Karpas-422 (cell line): ENCODE data around the gene PILRA. TPM values are rescaled to one million over a fixed set of nuclear protein-coding genes. Genes with fewer than 3 reads are reported as not detected.

Experiments used
- DNase-seq: peaks from one replicate; pipeline ENCODE4 v3.0.0-alpha.2; 2015
- H2AFZ ChIP-seq: fragments of 200-600 bp; sonication (generic); 2 replicates; pipeline ENCODE4 v1.6.1; 2014; ENCODE audit warnings: antibody characterized with exemption, low read length, mixed read lengths
- H3K27ac ChIP-seq: fragments of 200-600 bp; sonication (generic); 2 replicates; pipeline ENCODE4 v1.5.1; 2014; ENCODE audit warnings: mild to moderate bottlenecking, low read length, moderate library complexity
- H3K27me3 ChIP-seq: fragments of 200-600 bp; sonication (generic); 2 replicates; pipeline ENCODE4 v1.6.1; 2014; ENCODE audit warnings: low read length, mixed read lengths
- H3K36me3 ChIP-seq: fragments of 200-600 bp; sonication (generic); 2 replicates; pipeline ENCODE4 v1.6.1; 2014; ENCODE audit warnings: low read length, mixed read lengths; ENCODE audit not compliant: insufficient read depth
- H3K4me1 ChIP-seq: fragments of 200-600 bp; sonication (generic); 2 replicates; pipeline ENCODE4 v1.6.1; 2014; ENCODE audit warnings: mild to moderate bottlenecking, low read length, mixed read lengths
- H3K4me2 ChIP-seq: fragments of 200-600 bp; sonication (generic); 2 replicates; pipeline ENCODE4 v1.6.1; 2014; ENCODE audit warnings: low read length, low read depth, mild to moderate bottlenecking; ENCODE audit not compliant: poor library complexity, severe bottlenecking
- H3K4me3 ChIP-seq: fragments of 200-600 bp; sonication (generic); 2 replicates; pipeline ENCODE4 v1.5.1; 2014; ENCODE audit warnings: mild to moderate bottlenecking, antibody characterized with exemption, low read length, mixed read lengths
- H3K79me2 ChIP-seq: fragments of 200-600 bp; sonication (generic); 2 replicates; pipeline ENCODE4 v1.6.1; 2014; ENCODE audit warnings: mild to moderate bottlenecking, low read length, mixed read lengths
- H3K9ac ChIP-seq: fragments of 200-600 bp; sonication (generic); 2 replicates; pipeline ENCODE4 v1.6.0; 2014; ENCODE audit warnings: low read length
- H3K9me2 ChIP-seq: fragments of 200-600 bp; sonication (generic), shearing (Covaris generic); replicated peaks from 2 replicates; pipeline ENCODE4 v1.6.0; 2014; ENCODE audit warnings: mild to moderate bottlenecking, low read length, moderate library complexity; ENCODE audit not compliant: insufficient read depth
- H3K9me3 ChIP-seq: fragments of 300-700, 200-600 bp; sonication (generic); 2 replicates; pipeline ENCODE4 v1.6.1; 2014; ENCODE audit warnings: low read length, mixed read lengths
- H4K20me1 ChIP-seq: fragments of 200-600 bp; sonication (generic); 2 replicates; pipeline ENCODE4 v1.6.1; 2014; ENCODE audit warnings: mild to moderate bottlenecking, antibody characterized with exemption, low read length, low read depth; ENCODE audit not compliant: insufficient read depth
- total RNA-seq: library from RNA; depleted of rRNA; stranded (reverse); fragments of >200 nt; shearing (Covaris generic); gene quantifications from 2 replicates; pipeline ENCODE4 v1.2.3, GENCODE V29; 2014; ENCODE audit warnings: low replicate concordance

PILRA gene
- total RNA-seq, 1 experiment from 2014 or later = 2.4 TPM

DNA sequence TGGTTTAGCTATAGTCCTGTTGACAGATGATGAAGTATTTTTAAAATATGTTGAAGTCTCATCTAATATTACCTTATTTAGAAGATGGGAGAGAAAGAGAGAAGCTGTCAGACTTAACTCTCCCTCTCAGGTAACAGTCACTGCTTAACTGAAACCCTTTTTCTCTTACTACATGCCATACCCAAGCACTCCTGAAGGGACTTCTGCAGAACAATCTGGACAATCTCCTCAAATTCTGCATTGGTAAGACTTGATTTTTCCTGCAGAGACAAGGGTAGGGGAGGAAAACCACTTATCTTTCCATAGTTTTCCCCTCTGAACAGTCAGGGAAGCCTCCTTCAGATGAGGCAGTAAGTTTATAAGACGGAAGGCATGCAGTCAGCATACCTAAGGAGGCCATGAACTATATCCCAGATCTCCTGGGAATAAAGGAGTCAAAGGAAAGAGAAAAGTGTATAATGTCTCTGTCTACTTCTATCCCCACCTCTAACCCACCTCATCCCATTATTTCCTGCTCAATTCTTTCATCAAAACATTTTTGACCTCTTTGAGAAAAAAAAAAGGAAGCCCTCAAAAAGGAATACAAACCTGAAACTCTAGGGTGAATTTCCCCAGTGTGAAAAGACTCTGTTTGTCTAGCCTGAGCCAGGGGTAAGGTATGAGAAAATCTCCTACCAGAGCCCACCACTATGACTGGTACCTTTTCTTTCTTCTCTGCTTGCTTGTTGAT, 45.8 kb downstream of the PILRA start:
- Histone ChIP-seq H3K9me3 (no peaks in the 10 kb centered on the region), H3K9me2 (no peaks in the 10 kb centered on the region), H3K27me3 (no peaks in the 10 kb centered on the region), H2AFZ (no peak overlapping the region), H3K9ac (no peak overlapping the region), H3K4me1 (no peaks in the 10 kb centered on the region; the same call in 1 of the 2 replicates), H3K4me2 (no peak overlapping the region), H3K79me2 (no peaks in the 10 kb centered on the region), H3K4me3 (no peak overlapping the region), H3K27ac (no peak overlapping the region), H4K20me1 (no peaks in the 10 kb centered on the region), H3K36me3 (no peaks in the 10 kb centered on the region)
- no peak for DNase-seq

DNA sequence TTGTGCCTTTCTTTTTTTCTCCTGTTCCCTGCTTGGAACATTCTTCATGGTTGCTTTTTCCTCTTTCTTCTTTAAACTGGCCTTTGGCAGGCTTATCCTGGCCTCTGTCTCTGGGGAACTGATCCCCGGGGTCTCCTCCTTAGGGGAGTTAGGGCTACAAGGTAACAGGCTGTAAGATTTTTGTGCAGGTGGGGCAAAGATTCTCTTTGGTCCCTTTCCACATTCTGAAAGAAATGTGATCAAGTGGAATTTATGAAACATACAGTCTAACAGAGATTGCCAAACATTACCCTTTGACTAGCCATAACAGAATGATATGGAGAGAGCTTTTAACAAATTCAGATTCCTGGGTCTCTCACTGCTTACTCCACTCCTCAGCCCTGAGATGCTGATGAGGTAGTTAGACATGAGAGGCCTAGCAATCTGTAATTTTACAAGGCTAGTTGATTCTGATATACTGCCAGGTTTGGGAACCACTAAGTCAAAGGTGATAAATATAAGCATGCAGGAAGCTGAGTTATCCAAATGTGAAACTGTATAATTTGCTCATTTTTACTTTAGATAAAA, 46.5 kb downstream of the PILRA start:
- DNase-seq = no peak

DNA sequence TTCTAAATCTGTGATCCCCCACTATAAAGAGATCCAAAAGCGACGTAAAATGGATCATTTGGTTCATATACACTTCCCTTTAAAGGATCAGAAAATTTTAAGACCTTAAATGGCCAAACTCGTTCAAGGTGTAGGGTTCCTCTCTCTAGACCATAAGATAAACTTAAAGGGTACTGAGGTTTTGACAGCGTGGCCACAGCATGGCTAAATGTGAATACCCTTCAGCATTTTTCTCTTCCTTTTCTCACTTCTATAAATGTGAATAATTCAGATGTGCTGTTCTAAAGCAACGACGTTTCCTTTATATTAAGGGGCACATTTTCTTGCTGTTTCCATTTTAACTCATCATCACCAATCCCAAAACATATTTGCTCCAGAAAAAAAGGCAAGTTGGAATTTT, 50.0 kb downstream of the PILRA start:
- H3K4me3 ChIP-seq = no peak overlapping the region
- H2AFZ ChIP-seq = no peak overlapping the region
- H3K4me1 ChIP-seq = peaks cover 7% of the 10 kb centered on the region
- no peaks in the 10 kb centered on the region for H3K9me3 ChIP-seq
- H4K20me1 ChIP-seq = no peaks in the 10 kb centered on the region
- H3K4me2 ChIP-seq = no peak overlapping the region
- no peaks in the 10 kb centered on the region for H3K27me3 ChIP-seq
- no peaks in the 10 kb centered on the region for H3K9me2 ChIP-seq
- no peak for DNase-seq
- H3K79me2 ChIP-seq = no peaks in the 10 kb centered on the region
- no peak overlapping the region for H3K9ac ChIP-seq
- H3K27ac ChIP-seq = no peak overlapping the region
- no peaks in the 10 kb centered on the region for H3K36me3 ChIP-seq

More for the DNA sequence above, 46.5 kb downstream of the PILRA start:
- H3K9me3 ChIP-seq = no peaks in the 10 kb centered on the region
- no peaks in the 10 kb centered on the region for H3K79me2 ChIP-seq
- no peak overlapping the region for H3K4me3 ChIP-seq
- no peaks in the 10 kb centered on the region for H3K9me2 ChIP-seq
- H3K4me2 ChIP-seq = no peak overlapping the region
- H3K9ac ChIP-seq = no peak overlapping the region
- no peak overlapping the region for H2AFZ ChIP-seq
- no peak overlapping the region for H3K27ac ChIP-seq
- H3K27me3 ChIP-seq = no peaks in the 10 kb centered on the region
- no peaks in the 10 kb centered on the region for H4K20me1 ChIP-seq
- H3K4me1 ChIP-seq = no peaks in the 10 kb centered on the region; the same call in 1 of the 2 replicates
- H3K36me3 ChIP-seq = no peaks in the 10 kb centered on the region

DNA sequence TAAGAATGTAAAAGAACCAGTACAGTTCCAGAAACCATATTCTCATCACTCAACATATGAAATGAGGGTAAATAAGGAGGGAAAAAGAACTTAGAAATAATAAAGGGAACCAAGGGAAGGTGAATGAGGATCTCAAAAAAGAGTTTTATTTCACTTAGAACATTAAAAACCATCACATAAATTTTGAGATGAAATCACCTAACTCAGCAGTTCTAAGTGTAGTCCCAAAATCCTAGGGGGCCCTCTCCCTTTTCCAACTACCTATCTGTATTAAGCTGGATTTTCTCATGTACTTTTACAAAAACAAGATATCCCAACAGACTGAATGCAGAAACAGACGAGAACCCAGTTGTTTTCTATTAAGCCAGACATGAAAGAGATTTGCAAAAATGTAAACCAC, 52.1 kb downstream of the PILRA start:
- Histone ChIP-seq H4K20me1 (no peaks in the 10 kb centered on the region), H3K9ac (no peak overlapping the region), H3K79me2 (peaks cover 6% of the 10 kb centered on the region), H3K27me3 (no peaks in the 10 kb centered on the region), H3K4me2 (no peak overlapping the region), H3K9me3 (no peaks in the 10 kb centered on the region), H3K4me3 (no peak overlapping the region), H3K36me3 (no peaks in the 10 kb centered on the region), H3K9me2 (no peaks in the 10 kb centered on the region), H2AFZ (no peak overlapping the region), H3K27ac (no peak overlapping the region), H3K4me1 (peaks cover 10% of the 10 kb centered on the region)
- no peak for DNase-seq

DNA sequence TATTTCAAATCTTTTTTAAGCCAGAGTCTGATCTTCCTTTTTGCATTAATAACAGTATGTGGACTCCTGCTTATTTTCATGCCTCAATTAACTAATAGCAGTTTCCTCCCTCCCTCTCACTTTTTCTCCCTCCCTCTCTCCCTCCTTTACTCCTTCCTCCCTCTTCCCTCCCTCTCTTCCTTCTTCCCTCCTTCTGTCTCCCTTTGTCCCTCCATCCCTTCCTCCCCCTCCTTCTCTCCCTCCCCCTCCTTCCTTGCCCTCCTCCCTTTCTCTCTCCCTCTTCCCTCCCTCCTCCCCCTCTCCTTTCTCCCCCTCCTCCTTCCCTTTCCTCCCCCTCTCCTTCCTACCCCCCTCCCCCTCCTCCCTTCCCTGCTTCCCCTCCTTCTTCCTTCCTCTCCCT, 53.2 kb downstream of the PILRA start:
- H3K9ac ChIP-seq = no peak overlapping the region
- peaks cover 8% of the 10 kb centered on the region for H3K36me3 ChIP-seq
- no peaks in the 10 kb centered on the region for H3K27me3 ChIP-seq
- no peak for DNase-seq
- H3K79me2 ChIP-seq = peaks cover 17% of the 10 kb centered on the region
- H3K4me3 ChIP-seq = no peak overlapping the region
- H2AFZ ChIP-seq = no peak overlapping the region
- no peak overlapping the region for H3K27ac ChIP-seq
- H4K20me1 ChIP-seq = peaks cover 10% of the 10 kb centered on the region; the same call in 1 of the 2 replicates
- H3K9me3 ChIP-seq = no peaks in the 10 kb centered on the region
- H3K4me2 ChIP-seq = no peak overlapping the region
- peaks cover 22% of the 10 kb centered on the region for H3K4me1 ChIP-seq
- H3K9me2 ChIP-seq = no peaks in the 10 kb centered on the region

DNA sequence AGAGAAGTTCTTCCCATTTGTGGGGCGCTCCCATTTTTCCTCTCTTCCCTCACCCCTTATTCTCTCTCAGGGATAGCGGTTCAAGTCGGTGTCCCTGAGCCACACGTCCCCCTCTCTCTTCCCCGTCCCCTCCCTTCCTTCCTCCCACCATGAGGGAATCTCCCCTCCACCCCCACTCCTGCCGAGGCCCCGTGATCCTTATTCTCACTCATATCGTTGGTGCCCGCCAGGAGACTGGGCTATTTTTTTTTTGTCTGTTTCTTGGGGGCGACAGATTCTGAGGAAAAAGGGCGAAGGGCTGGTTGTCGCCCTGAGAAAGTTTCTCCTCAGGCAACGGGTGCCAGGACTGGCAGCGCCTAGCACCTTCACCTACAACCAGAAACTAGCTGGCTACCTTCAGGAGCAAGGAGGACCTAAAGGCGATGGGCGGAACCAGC, 54.5 kb downstream of the PILRA start:
- peaks cover 11% of the 10 kb centered on the region; the same call in 1 of the 2 replicates for H4K20me1 ChIP-seq
- peak overlapping the region; percentile 81 for H3K4me3 ChIP-seq
- H3K4me1 ChIP-seq = peaks cover 35% of the 10 kb centered on the region
- no peaks in the 10 kb centered on the region for H3K9me3 ChIP-seq
- peak overlapping the region; percentile 94 for H3K4me2 ChIP-seq
- no peak overlapping the region; the same call in 1 of the 2 replicates for H2AFZ ChIP-seq
- H3K9ac ChIP-seq = peak overlapping the region; percentile 99
- peaks cover 27% of the 10 kb centered on the region for H3K79me2 ChIP-seq
- no peaks in the 10 kb centered on the region for H3K27me3 ChIP-seq
- no peak overlapping the region for H3K27ac ChIP-seq
- H3K36me3 ChIP-seq = peaks cover 17% of the 10 kb centered on the region
- no peaks in the 10 kb centered on the region for H3K9me2 ChIP-seq
- DNase-seq = no peak

DNA sequence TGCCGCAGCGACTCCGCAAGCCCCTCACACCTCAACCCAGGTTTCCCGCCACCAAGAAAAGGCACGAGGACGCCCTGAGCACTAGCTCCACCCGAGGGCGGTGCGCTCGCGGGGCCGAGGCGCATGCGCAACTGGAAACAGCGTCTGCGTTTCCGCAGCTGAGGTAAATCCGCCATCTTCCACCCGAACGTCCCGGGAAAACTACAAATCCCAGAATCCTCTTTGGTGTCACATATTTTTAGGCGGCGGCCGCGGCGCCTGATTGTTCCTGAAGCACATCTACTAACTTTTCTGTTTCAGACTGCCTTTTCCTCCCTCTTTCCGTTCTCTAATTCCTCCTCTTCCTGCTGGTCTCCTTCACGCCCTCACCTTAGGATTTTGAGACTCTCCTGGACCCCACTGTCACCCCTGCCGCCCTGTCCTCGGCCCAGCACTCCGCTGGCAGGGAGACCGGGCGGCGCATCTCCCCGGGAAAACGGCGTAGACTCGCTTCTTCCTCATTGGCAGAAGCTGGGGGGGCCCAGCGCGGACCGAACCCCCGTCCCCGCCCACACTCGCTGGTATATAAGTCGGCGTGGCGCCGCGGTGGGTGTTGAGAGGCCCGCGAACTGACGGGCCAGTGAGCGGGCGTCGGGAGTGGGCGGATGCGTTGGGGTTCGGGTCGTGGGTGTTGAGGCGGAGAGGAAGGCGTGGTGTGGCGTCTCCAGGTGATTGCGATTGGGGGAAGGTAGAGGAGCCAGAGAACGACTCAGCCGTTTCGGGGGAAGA, 55.1 kb downstream of the PILRA start, which contains the start of gene ZCWPW1:
TSS of gene ZCWPW1 (minus strand) at position 505 of the 768 bp plus-strand sequence. CDS start 8,054 bp downstream, outside the sequence.
- Histone ChIP-seq H3K9me3 (no peaks in the 10 kb centered on the region), H2AFZ (peak within 1 kb of the TSS; percentile 53; the same call in 1 of the 2 replicates), H3K79me2 (peaks cover 27% of the 10 kb centered on the region), H3K27ac (peak within 1 kb of the TSS; percentile 97), H3K9ac (peak within 1 kb of the TSS; percentile 99), H3K4me2 (peak within 1 kb of the TSS; percentile 94), H3K36me3 (peaks cover 17% of the 10 kb centered on the region), H3K9me2 (no peaks in the 10 kb centered on the region), H3K27me3 (no peaks in the 10 kb centered on the region), H4K20me1 (peaks cover 11% of the 10 kb centered on the region; the same call in 1 of the 2 replicates), H3K4me3 (peak within 1 kb of the TSS; percentile 81), H3K4me1 (peaks cover 41% of the 10 kb centered on the region)
- peak; percentile 98 for DNase-seq
